Activated CD8-positive, alpha-beta memory T cell treated with anti-CD3 and anti-CD28 coated beads, Interleukin-2, amount 50 U/mL, for 48 hours (primary cell): ENCODE measurements around the gene TRPM6.

Experiments
- DNase-seq: peaks from one replicate; pipeline ENCODE4 v3.0.0-alpha.2; 2020

The TRPM6 gene

GRCh38 chr9:74691058-74691457, 196.7 kb downstream of the TRPM6 start:
- DNase-seq, result no peak

- no peak for DNase-seq
Measured at GRCh38 chr9:74683322-74683721, 204.4 kb downstream of the TRPM6 start.

GRCh38 chr9:74681906-74682305, 205.8 kb downstream of the TRPM6 start:
- DNase-seq, result no peak

GRCh38 chr9:74674077-74674476, 213.6 kb downstream of the TRPM6 start:
- no peak for DNase-seq
